T-helper 17 cell (primary cell): ENCODE measurements around the gene CCDC106. TPM values are rescaled to one million over a fixed set of nuclear protein-coding genes. Genes with fewer than 3 reads are reported as not detected.

ENCODE experiments used
- ATAC-seq: fragments of 150-1000 bp; cut with Tn5 transposase; 2 replicates; pipeline ENCODE4 v1.10.0; 2021; ENCODE audit warnings: mild to moderate bottlenecking, moderate library complexity
- DNase-seq, 3 donors: peaks; one replicate each; pipeline versions ENCODE4 v3.0.0 to v3.0.0-alpha.2; 2020 to 2021
- H3K9me3 ChIP-seq: one replicate; pipeline ENCODE4 v1.7.0; 2013; ENCODE audit warnings: low read length, mild to moderate bottlenecking; ENCODE audit not compliant: control insufficient read depth, poor library complexity, severe bottlenecking
- H3K27ac Mint-ChIP-seq: one replicate; pipeline ENCODE4 v1.8.0; 2022; ENCODE audit warnings: mild to moderate bottlenecking, moderate library complexity, mixed read lengths
- H3K27me3 Mint-ChIP-seq: one replicate; pipeline ENCODE4 v1.8.0; 2022; ENCODE audit warnings: mixed read lengths
- H3K36me3 Mint-ChIP-seq: one replicate; pipeline ENCODE4 v1.8.0; 2022; ENCODE audit warnings: low read depth, mixed read lengths
- H3K4me1 Mint-ChIP-seq: one replicate; pipeline ENCODE4 v1.8.0; 2022; ENCODE audit warnings: mild to moderate bottlenecking, mixed read lengths
- H3K4me3 Mint-ChIP-seq: one replicate; pipeline ENCODE4 v1.8.0; 2022; ENCODE audit warnings: mild to moderate bottlenecking, moderate library complexity, mixed read lengths
- total RNA-seq, 4 donors: library from RNA in 2 of 4; stranded (reverse) in 2 of 4; gene quantifications; one replicate each; pipeline ENCODE4 v1.2.3 and lab custom pipeline; 2022 to 2026

Gene CCDC106
- total RNA-seq, 2 donors from 2014 or later = 1.1 to 1.6 TPM

DNA sequence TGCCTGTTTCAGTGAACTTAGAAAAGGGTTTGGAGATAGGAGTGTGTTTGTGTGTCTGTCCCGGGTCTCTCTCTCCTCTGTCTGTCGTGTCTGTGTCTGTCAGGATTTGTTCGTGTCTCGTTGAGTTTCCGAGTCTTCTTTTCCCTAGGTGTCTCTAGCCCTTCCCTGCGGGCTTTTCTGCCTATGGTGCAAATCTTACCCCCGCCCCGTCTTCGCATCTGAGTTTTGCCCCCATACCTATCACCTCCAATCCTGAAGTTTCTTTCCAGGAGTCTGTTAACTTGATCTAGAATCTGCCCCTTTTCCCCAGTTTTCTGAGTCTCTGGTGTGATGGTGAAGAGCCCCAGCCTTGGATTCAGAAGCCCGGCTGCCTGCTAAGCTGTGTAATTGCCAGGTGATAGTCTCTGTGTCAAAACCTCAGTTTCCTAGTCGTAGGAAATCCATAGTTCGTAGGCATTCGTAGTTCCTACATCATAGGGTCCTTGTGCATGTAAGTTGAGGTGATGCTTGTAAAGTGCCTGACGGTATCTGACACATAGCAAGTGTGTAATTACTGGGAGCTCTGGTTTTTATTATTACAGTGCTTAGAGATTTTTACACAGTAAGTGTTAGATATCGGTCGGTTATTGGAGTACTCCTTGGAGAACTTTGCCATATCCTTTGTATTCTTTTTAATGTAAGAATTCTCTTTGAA lies 27.8 kb downstream of the CCDC106 start:
- ATAC-seq (no peak), DNase-seq (no peak)
- peaks cover 50% of the 10 kb centered on the region for H3K4me1 Mint-ChIP-seq
- H3K27ac Mint-ChIP-seq = peak overlapping the region; percentile 99
- H3K9me3 ChIP-seq = no peaks in the 10 kb centered on the region
- peaks cover 7% of the 10 kb centered on the region for H3K36me3 Mint-ChIP-seq
- peak overlapping the region; percentile 100 for H3K4me3 Mint-ChIP-seq
- H3K27me3 Mint-ChIP-seq = no peaks in the 10 kb centered on the region

DNA sequence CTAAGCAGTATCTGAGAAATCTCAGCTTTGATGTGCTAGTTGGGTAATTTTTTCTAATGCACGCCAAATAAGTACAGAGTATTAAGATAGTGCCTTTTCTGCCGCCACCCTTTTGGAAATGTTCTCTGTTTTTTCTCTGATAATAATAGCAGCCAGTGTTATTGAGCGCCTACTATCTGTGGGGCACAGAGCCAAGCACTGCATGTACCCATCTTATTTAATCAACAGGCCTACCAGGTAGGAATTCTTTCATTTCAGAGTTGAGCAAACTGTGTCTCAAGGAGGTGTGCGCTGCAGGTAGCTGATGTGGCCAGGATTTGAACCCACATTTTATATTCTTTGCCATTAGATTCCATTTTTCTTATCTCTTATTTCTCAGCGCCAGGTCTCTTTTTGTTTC lies 28.4 kb downstream of the CCDC106 start:
- Mint-ChIP-seq H3K27ac (peak overlapping the region; percentile 99), H3K36me3 (peaks cover 7% of the 10 kb centered on the region), H3K27me3 (no peaks in the 10 kb centered on the region), H3K4me1 (peaks cover 48% of the 10 kb centered on the region), H3K4me3 (peak overlapping the region; percentile 100)
- DNase-seq = no peak
- ATAC-seq = no peak
- H3K9me3 ChIP-seq = no peaks in the 10 kb centered on the region

DNA sequence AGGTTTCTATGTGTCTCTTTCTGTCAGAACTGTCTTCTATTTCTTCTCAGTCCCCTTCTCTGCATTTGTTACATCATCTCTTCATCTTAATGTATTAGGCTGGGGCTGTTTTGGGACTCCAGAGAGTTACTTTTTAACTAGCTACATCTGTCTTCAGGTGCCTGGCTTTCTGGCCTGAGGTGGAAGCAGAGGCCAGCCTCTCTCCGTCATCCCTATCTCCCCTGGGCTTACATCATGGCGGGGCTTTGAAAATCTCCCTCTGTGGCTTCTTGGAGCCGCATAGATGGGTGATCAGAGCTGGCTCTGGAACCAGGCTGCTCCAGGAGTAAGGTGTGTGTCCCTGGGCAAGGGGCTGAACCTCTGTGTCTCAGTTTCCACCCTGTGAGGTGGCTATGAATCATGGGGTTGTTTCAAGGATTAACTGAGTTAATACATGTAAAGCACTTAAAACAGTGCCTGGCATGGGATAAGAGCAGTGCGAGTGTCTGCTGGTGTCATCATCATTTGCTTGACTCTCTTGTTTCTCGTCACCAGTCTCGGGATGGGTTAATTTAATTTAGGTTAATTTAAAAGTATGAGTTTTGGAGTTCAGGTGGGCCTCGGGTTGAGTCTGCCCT lies 29.0 kb downstream of the CCDC106 start:
- Mint-ChIP-seq H3K4me3 (peak overlapping the region; percentile 100), H3K27ac (peak overlapping the region; percentile 99), H3K27me3 (no peaks in the 10 kb centered on the region), H3K4me1 (peaks cover 48% of the 10 kb centered on the region), H3K36me3 (peaks cover 7% of the 10 kb centered on the region)
- H3K9me3 ChIP-seq = no peaks in the 10 kb centered on the region
- ATAC-seq (no peak), DNase-seq (no peak)

DNA sequence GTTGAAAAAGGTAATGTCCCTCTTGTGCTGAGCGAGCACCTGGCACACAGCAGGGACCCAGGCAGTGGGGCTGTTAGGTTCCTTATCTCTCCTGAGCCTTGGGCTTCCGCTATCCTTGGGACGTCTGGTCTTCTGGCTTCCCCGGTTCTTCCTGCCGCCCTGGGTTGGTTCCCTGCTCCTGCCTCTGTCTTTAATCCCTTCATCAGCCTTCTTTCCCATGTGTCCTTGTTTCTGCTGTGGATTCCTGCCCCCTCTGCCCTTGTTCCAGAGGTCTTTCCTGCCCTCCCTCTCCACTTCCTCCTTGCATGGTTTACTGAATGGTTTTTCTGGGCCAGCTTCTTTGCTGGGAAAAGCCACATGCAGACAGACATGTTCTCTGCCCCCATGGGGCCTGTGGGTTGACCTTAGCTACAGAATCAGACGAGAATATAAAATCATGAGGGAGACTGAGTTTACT lies 29.6 kb downstream of the CCDC106 start:
- H3K36me3 Mint-ChIP-seq = peaks cover 7% of the 10 kb centered on the region
- ATAC-seq (no peak), DNase-seq (no peak)
- H3K4me3 Mint-ChIP-seq = no peak overlapping the region
- no peaks in the 10 kb centered on the region for H3K27me3 Mint-ChIP-seq
- H3K4me1 Mint-ChIP-seq = peaks cover 47% of the 10 kb centered on the region
- no peaks in the 10 kb centered on the region for H3K9me3 ChIP-seq
- H3K27ac Mint-ChIP-seq = peak overlapping the region; percentile 99

DNA sequence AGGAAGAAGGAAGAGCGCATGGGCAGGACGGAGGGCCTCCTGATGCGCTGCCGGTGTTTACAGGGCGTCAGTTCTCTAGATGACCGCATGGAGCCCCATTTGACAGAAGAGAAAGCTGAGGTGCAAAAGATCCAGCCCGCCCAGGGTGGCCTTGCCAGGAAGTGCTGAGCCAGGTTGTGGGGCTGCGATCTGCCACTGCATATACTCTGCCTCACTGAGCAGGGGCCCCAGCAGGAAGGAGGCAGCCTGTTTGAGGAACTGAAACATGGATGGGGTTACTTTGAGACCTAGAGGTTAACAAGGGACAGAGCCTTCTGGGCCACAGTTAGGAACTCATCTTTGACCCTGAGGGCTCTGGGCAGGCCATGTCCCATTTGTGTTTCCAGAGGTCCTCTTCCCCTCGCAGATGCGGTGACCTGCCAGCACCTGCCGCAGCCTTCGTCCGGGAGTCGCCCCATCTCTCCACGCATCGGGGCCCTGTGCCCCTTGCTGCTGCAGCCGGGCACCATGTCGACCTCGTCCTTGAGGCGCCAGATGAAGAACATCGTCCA lies 30.2 kb downstream of the CCDC106 start:
- peaks cover 46% of the 10 kb centered on the region for H3K4me1 Mint-ChIP-seq
- peak overlapping the region; percentile 99 for H3K27ac Mint-ChIP-seq
- ATAC-seq (peak; percentile 27), DNase-seq (no peak)
- no peaks in the 10 kb centered on the region for H3K9me3 ChIP-seq
- no peak overlapping the region for H3K4me3 Mint-ChIP-seq
- peaks cover 7% of the 10 kb centered on the region for H3K36me3 Mint-ChIP-seq
- no peaks in the 10 kb centered on the region for H3K27me3 Mint-ChIP-seq

DNA sequence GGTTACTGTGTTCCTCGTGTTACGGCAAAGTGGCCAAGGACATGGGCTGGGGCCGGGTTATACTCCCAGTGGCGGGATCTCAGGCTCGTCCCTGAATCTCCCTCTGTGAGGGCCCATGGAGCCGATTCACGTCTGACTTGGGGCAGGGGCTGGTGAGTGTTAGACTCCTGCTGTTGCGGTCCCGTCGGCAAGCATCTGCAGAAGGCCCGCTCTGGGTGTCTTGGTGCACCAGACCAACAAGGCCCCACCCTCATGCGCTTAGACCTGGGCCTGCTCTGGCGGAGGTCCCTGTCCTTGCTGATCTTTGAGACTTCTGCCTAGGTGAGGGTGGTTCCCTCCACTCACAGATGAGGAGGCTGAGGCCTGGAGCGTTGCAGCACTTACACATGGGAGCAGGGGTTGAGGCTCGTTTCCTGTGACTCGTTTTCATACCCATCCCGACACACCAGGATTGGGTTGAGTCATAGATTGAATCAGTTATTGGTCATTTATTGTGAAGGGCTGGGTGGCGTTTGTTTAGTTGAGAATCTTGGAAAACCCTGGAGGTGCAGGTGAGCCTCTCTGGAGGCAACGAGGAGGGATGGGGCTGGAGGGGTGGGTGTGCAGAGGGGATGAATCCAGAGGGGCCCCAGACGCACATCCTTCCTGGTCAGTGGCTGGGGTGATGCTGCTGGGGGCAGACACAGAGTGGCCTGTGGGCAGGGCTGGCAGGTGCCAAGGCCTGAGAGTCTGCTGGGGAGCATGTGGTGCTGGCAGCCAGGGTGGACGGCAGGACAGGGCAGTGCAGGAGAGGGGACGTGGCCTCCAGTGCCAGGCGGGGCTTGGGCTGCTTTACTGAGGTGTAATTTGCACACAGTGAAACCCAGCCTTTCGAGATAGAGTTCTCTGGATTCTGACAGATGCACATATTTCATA lies 31.6 kb downstream of the CCDC106 start:
- peaks cover 38% of the 10 kb centered on the region for H3K4me1 Mint-ChIP-seq
- H3K36me3 Mint-ChIP-seq = peaks cover 7% of the 10 kb centered on the region
- no peak for DNase-seq
- H3K27me3 Mint-ChIP-seq = no peaks in the 10 kb centered on the region
- ATAC-seq = no peak
- no peak overlapping the region for H3K4me3 Mint-ChIP-seq
- H3K9me3 ChIP-seq = no peaks in the 10 kb centered on the region
- peak overlapping the region; percentile 39 for H3K27ac Mint-ChIP-seq

DNA sequence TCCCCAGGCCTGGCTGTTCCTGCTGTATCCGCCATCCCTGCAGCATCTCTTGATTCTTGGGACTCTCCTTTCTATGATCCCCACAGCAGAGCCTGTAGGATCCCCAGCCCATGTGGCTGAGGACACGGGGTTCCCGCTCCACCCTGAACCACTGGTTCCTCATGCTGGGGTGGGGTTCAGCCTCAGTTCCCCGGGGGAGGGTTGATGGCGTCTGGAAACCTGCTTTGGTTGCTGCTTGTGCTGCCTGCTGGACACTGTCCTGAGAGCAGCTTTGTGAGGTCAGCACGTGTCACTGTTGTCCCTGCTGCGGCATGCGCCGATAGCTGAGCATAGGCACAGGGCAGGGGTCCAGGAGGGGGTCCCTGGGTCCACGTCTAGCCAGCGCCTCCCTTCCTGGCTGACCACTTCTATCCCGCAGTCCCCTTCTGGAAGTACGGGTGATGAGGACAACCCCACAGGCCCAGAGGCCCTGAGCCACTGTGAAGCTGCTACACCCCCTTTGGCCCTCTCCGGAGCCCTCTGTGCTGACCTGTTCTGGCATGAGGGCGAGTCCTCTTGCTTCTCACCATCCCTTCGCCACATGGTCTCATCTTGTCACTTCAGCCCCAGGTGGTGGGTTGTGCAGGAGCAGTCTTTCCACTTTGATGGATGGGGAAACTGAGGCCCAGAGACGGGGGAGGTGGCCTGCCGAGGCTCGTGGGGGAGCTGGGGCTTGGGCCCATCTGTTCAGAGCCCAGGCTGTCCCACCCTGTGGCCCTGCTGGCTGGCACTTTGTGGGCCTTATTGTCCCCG lies 32.5 kb downstream of the CCDC106 start:
- H3K4me3 Mint-ChIP-seq = no peak overlapping the region
- H3K27me3 Mint-ChIP-seq = no peaks in the 10 kb centered on the region
- peaks cover 5% of the 10 kb centered on the region for H3K36me3 Mint-ChIP-seq
- peaks cover 36% of the 10 kb centered on the region for H3K4me1 Mint-ChIP-seq
- DNase-seq (no peak), ATAC-seq (no peak)
- H3K9me3 ChIP-seq = no peaks in the 10 kb centered on the region
- no peak overlapping the region for H3K27ac Mint-ChIP-seq

DNA sequence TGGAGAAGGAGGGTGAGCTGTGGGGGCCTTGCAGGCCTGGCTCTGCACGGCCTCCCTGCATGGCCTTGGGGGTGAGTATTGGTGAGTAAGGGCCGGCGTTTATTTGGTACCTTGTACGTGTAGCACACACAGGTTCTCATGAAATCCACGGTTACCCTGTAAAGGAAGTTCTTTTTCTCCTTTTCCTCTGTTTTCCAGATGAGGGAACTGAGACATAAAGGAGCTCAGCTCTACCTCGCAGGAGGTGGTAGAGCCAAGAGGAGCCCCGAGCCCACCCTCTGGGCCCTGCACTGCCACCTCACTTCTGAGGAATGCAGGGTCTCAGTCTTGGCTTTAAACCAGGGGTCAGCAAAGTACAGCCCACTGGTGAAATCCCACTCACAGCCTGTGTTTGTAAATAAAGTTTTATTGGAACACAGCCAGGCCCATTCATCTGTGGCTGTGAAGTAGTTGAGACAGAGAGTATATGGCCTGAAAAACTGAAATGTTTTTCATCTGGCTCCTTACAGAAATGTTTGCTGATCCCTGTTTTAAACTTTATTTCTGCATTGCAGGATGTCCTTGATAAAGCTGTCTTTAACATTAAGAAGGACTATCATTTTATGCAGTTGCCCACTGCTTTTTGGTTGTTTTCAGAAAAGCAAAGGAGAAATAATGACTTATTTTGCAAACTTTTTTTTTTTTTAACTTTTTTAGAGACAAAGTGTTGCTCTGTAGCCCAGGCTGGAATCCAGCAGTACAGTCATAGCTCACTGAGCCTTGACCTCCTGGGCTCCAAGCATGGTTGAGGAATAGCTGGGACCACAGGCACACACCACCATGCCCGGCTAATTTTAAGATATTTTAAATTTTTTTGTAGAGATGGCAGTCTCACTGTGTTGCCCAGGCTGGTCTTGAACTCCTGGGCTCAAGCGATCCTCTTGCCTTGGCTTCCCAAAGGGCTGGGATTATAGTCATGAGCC lies 33.4 kb downstream of the CCDC106 start:
- DNase-seq = no peak
- Mint-ChIP-seq H3K27me3 (no peaks in the 10 kb centered on the region), H3K27ac (no peak overlapping the region), H3K36me3 (peaks cover 4% of the 10 kb centered on the region), H3K4me3 (no peak overlapping the region), H3K4me1 (peaks cover 31% of the 10 kb centered on the region)
- no peaks in the 10 kb centered on the region for H3K9me3 ChIP-seq
- ATAC-seq = no peak

DNA sequence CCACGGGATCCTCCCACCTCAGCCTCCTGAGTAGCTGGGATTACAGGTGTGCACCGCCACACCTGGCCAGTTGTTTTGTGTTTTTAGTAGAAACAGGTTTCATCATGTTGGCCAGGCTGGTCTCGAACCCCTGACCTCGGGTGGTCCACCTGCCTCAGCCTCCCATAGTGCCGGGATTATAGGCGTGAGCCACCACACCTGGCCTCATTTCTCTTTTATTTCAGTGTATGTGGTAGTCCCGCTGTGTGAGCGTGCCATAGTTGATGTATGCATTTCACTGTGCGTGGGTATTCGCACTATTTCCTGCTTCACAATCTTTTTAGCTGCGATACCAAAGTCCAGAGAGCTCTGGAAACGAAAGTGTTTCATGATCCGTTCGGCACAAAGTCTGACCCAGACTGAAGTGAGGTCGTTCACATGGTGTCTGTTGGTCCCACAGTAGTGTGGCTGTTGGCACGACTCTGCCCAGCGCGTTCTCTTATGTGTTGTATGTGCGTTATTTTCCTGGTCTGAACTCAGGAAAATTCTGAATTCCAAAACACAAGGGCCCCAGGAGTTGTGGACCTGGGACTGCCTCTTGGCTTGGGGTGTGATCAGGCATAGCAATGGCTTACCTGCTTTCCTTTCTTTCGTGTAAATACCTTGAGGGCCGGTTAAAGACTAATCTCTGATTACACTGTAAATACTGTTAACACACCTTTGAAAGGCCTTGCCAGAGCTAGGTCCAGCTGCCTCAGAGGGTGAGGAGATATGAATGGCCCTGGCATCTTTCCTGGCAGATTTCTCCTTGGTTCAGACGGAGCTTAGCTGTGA lies 35.6 kb downstream of the CCDC106 start:
- peaks cover 18% of the 10 kb centered on the region for H3K4me1 Mint-ChIP-seq
- H3K4me3 Mint-ChIP-seq = no peak overlapping the region
- peaks cover 2% of the 10 kb centered on the region for H3K36me3 Mint-ChIP-seq
- no peaks in the 10 kb centered on the region for H3K9me3 ChIP-seq
- ATAC-seq = no peak
- H3K27me3 Mint-ChIP-seq = no peaks in the 10 kb centered on the region
- no peak for DNase-seq
- H3K27ac Mint-ChIP-seq = peak overlapping the region; percentile 67

DNA sequence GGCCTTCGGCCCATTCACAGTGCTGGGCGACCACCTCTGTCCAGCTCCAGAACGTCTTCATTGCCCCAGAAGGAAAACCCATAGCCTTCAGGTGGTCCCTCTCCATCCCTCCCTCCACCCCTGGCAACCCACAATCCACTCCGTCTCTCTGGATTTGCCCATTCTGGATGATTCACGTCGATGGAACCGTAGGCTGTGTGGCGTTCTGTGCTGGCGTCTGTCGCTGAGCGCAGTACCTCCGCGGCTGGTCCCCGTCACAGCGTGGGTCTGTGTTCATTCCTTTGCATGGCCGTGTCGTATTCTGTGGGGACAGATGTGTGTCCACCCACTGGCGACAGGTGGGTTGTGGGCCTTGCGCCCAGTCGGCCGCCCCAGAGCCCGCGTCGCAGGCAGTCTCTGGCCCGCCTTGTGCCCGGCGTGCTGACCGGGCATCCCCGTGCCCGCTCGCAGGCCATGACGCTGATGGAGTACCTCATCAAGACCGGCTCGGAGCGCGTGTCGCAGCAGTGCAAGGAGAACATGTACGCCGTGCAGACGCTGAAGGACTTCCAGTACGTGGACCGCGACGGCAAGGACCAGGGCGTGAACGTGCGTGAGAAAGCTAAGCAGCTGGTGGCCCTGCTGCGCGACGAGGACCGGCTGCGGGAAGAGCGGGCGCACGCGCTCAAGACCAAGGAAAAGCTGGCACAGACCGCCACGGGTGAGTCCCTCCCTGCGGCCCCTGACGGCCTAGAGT lies 37.1 kb downstream of the CCDC106 start:
- H3K27ac Mint-ChIP-seq = no peak overlapping the region

DNA sequence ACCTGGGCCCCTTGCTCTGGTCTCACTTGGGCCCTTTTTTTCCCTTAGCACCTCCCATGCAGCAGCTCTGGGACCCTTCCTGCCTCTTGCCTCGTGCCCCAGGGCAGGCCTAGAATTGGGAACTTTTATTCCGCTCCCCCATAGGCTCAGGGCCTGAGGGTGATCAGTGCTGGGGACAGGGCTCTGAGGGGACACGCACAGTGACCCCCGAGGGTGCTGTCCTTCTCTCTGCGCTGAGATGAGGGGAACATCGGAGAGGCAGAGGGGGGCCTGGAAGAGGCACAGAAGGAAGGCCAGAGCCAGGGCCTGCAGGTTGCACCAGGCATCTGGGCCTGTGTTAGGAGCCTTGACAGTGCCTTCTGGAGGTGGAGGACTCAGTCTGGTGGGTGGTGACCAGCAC lies 37.8 kb downstream of the CCDC106 start:
- ATAC-seq (no peak), DNase-seq (no peak)
- peak overlapping the region; percentile 6 for H3K27ac Mint-ChIP-seq
- H3K4me3 Mint-ChIP-seq = no peak overlapping the region
- peaks cover 7% of the 10 kb centered on the region for H3K4me1 Mint-ChIP-seq
- H3K9me3 ChIP-seq = no peaks in the 10 kb centered on the region
- no peaks in the 10 kb centered on the region for H3K27me3 Mint-ChIP-seq
- peaks cover 3% of the 10 kb centered on the region for H3K36me3 Mint-ChIP-seq

More for the DNA sequence above, 37.1 kb downstream of the CCDC106 start:
- Mint-ChIP-seq H3K36me3 (peaks cover 3% of the 10 kb centered on the region), H3K27me3 (no peaks in the 10 kb centered on the region), H3K4me3 (no peak overlapping the region), H3K4me1 (peaks cover 12% of the 10 kb centered on the region)
- DNase-seq (no peak), ATAC-seq (no peak)
- H3K9me3 ChIP-seq = no peaks in the 10 kb centered on the region
